ENCODE data around the gene CACNB1. TPM values are rescaled to one million over a fixed set of nuclear protein-coding genes. Genes with fewer than 3 reads are reported as not detected.

CACNB1 gene
- total RNA-seq, 1 donor from 2014 or later: 0.90 TPM

DNA sequence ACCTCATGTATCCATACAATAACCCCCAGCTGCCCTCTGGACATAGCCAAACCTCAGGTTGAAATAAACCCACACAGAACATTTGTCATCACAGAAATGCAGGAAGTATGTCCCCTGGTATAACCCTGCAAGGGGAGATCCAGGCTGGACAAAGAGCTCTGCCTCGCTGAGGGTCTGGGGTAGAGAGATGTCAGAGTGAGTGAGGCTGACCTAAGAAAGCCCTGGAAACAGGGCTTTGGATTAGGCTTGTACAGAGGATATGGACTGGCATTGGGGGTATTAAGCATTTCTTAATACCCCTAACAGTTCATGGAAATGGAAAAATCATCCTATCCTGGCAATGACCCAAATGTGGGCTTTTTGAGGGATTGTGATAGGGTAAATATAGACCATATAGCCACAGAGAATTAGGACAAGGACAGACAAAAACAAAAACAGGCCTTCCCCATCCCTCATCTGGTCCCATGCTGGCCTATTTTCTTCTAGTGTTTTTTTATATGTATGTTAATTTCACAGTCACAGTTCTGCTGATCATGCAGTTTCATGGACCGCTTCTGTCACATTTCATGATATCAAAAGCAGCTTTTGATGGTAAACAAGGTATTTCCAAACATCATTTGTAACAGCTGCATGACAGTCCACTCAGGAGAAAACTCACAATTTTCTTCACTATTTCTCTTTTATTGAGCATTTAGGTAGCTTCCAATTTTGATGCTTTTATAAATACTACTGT, 72.2 kb downstream of the CACNB1 start:
- DNase-seq (ENCODE audit: low read depth in 2 of 2): no peak

- no peak for DNase-seq (ENCODE audit: low read depth in 2 of 2)
These were observed 73.8 kb downstream of the CACNB1 start for GRCh38 chr17:39123627-39124026.

Other genes with a start within 250 kb of the CACNB1 start
- gene FBXO47, start 230.3 kb downstream of the CACNB1 start, total RNA-seq: under 0.01 TPM in 1 of 2 replicates, not detected in the other
- not detected in 2 replicates for gene PLXDC1, start 46.0 kb downstream of the CACNB1 start, total RNA-seq
- not detected in 2 replicates for gene ARL5C, start 31.5 kb downstream of the CACNB1 start, total RNA-seq
- gene RPL19, start 2.6 kb upstream of the CACNB1 start, total RNA-seq: 1,104 and 1,597 TPM in 2 replicates
- not detected in 2 replicates for gene STAC2, start 28.3 kb upstream of the CACNB1 start, total RNA-seq
- 8.2 and 13.4 TPM in 2 replicates for gene FBXL20, start 204.0 kb upstream of the CACNB1 start, total RNA-seq

Measured in dermis microvascular lymphatic vessel endothelial cell (primary cell).